OCI-LY1 (cell line): ENCODE data around the gene TAX1BP1.

Experiments
- H2AFZ ChIP-seq: fragments of 200-600 bp; sonication (generic), shearing (Covaris generic); 2 replicates; pipeline ENCODE4 v1.6.0; 2014; ENCODE audit warnings: antibody characterized with exemption, mild to moderate bottlenecking, low read length
- H3F3A ChIP-seq: fragments of 200-600 bp; sonication (generic), shearing (Covaris generic); 2 replicates; pipeline ENCODE4 v1.6.0; 2014; ENCODE audit warnings: mild to moderate bottlenecking, antibody characterized with exemption, low read length, moderate library complexity; ENCODE audit not compliant: insufficient read depth
- H3K27ac ChIP-seq: fragments of 200-600 bp; sonication (generic); 2 replicates; pipeline ENCODE4 v1.5.1; 2014; ENCODE audit warnings: low read length, mixed run types, mild to moderate bottlenecking, low read depth; ENCODE audit not compliant: poor library complexity, severe bottlenecking
- H3K27me3 ChIP-seq: fragments of 200-600 bp; sonication (generic); 2 replicates; pipeline ENCODE4 v1.6.0; 2014; ENCODE audit warnings: antibody characterized with exemption, mild to moderate bottlenecking, low read length, moderate library complexity; ENCODE audit not compliant: insufficient read depth
- H3K36me3 ChIP-seq: fragments of 200-600 bp; sonication (generic); 2 replicates; pipeline ENCODE4 v1.6.1; 2014; ENCODE audit warnings: mild to moderate bottlenecking, antibody characterized with exemption, low read length, moderate library complexity, mixed read lengths; ENCODE audit not compliant: insufficient read depth
- H3K4me1 ChIP-seq: fragments of 200-600 bp; sonication (generic); 2 replicates; pipeline ENCODE4 v1.5.1; 2014; ENCODE audit warnings: mild to moderate bottlenecking, low read length, moderate library complexity; ENCODE audit not compliant: insufficient read depth, severe bottlenecking
- H3K4me2 ChIP-seq: fragments of 200-600 bp; sonication (generic), shearing (Covaris generic); 2 replicates; pipeline ENCODE4 v1.6.1; 2014; ENCODE audit warnings: low read length
- H3K4me3 ChIP-seq: fragments of 200-600 bp; sonication (generic); 2 replicates; pipeline ENCODE4 v1.5.1; 2014; ENCODE audit warnings: low read length, low read depth, mild to moderate bottlenecking, mixed read lengths; ENCODE audit not compliant: poor library complexity, severe bottlenecking
- H3K79me2 ChIP-seq: fragments of 200-600 bp; shearing (Covaris generic); 2 replicates; pipeline ENCODE4 v1.6.1; 2016; ENCODE audit warnings: mixed run types, low read length, mixed read lengths; ENCODE audit not compliant: insufficient read depth
- H3K9ac ChIP-seq: fragments of 200-600 bp; sonication (generic), shearing (Covaris generic); 2 replicates; pipeline ENCODE4 v1.6.1; 2014; ENCODE audit warnings: mild to moderate bottlenecking, low read length, mixed read lengths
- H3K9me2 ChIP-seq: fragments of 200-600 bp; sonication (generic), shearing (Covaris generic); 2 replicates; pipeline ENCODE4 v1.6.1; 2014; ENCODE audit warnings: low read depth, mild to moderate bottlenecking, low read length, mixed read lengths
- H3K9me3 ChIP-seq: fragments of 200-600 bp; shearing (Covaris generic); 2 replicates; pipeline ENCODE4 v1.6.1; 2014; ENCODE audit warnings: low read length, mixed read lengths
- H4K20me1 ChIP-seq: fragments of 200-600 bp; sonication (generic), shearing (Covaris generic); 2 replicates; pipeline ENCODE4 v1.6.0; 2016; ENCODE audit warnings: mild to moderate bottlenecking, low read length; ENCODE audit not compliant: insufficient read depth
- CTCF ChIP-seq: fragments of 200-600 bp; sonication (generic), shearing (Covaris generic); IDR thresholded peaks from 2 replicates; pipeline ENCODE4 v1.5.1; 2017; ENCODE audit warnings: mild to moderate bottlenecking, antibody characterized with exemption, low read length, moderate library complexity, mixed read lengths
- EZH2 ChIP-seq: fragments of 200-600 bp; sonication (generic), shearing (Covaris generic); IDR thresholded peaks from 2 replicates; pipeline ENCODE4 v1.8.0; 2017; ENCODE audit warnings: borderline replicate concordance, mixed run types, mild to moderate bottlenecking, antibody characterized with exemption, low read length, moderate library complexity, mixed read lengths

The TAX1BP1 gene

GRCh38 chr7:27727058-27727457, 12.9 kb upstream of the TAX1BP1 start:
- Histone ChIP-seq H3K9me3 (no peaks in the 10 kb centered on the region), H3K9ac (no peak overlapping the region), H4K20me1 (no peaks in the 10 kb centered on the region), H3K36me3 (no peaks in the 10 kb centered on the region), H2AFZ (no peak overlapping the region), H3K9me2 (no peaks in the 10 kb centered on the region), H3F3A (no peaks in the 10 kb centered on the region), H3K27ac (no peak overlapping the region), H3K79me2 (no peaks in the 10 kb centered on the region), H3K4me3 (no peak overlapping the region), H3K4me1 (peaks cover 4% of the 10 kb centered on the region), H3K4me2 (no peak overlapping the region), H3K27me3 (no peaks in the 10 kb centered on the region)
- TF ChIP-seq CTCF = no peak
- TF ChIP-seq EZH2 = no peak

- H3K9me3 ChIP-seq = no peaks in the 10 kb centered on the region
Measured at GRCh38 chr7:27730112-27730511, 9.8 kb upstream of the TAX1BP1 start.

GRCh38 chr7:27734583-27734982, 5.4 kb upstream of the TAX1BP1 start:
- TF ChIP-seq EZH2 (no peak), CTCF (no peak)
- no peak overlapping the region for H3K4me2 ChIP-seq
- H3K4me1 ChIP-seq = peaks cover 11% of the 10 kb centered on the region

More at GRCh38 chr7:27730112-27730511, 9.8 kb upstream of the TAX1BP1 start:
- H3K27ac ChIP-seq = no peak overlapping the region
- no peak overlapping the region for H2AFZ ChIP-seq
- no peaks in the 10 kb centered on the region for H3K79me2 ChIP-seq
- no peaks in the 10 kb centered on the region for H4K20me1 ChIP-seq
- H3K4me2 ChIP-seq = no peak overlapping the region
- H3K9me2 ChIP-seq = no peaks in the 10 kb centered on the region
- no peaks in the 10 kb centered on the region for H3K36me3 ChIP-seq
- H3K9ac ChIP-seq = no peak overlapping the region
- H3K4me1 ChIP-seq = peaks cover 4% of the 10 kb centered on the region
- H3F3A ChIP-seq = no peaks in the 10 kb centered on the region
- H3K27me3 ChIP-seq = no peaks in the 10 kb centered on the region
- H3K4me3 ChIP-seq = no peak overlapping the region
- TF ChIP-seq CTCF = no peak

More at GRCh38 chr7:27734583-27734982, 5.4 kb upstream of the TAX1BP1 start:
- Histone ChIP-seq H3K79me2 (no peaks in the 10 kb centered on the region), H3K9me2 (no peaks in the 10 kb centered on the region), H3K36me3 (no peaks in the 10 kb centered on the region), H3K27me3 (no peaks in the 10 kb centered on the region), H3K4me3 (no peak overlapping the region), H3K9me3 (no peaks in the 10 kb centered on the region), H3F3A (no peaks in the 10 kb centered on the region), H3K9ac (no peak overlapping the region), H3K27ac (no peak overlapping the region), H4K20me1 (no peaks in the 10 kb centered on the region), H2AFZ (no peak overlapping the region)
